AG04449 (cell line): ENCODE data around the gene MRM3.
"Not testable (repeated sequence)": the region's sequence is repeated elsewhere in the genome, so short reads cannot be mapped to it uniquely, and the experiment has no call there.

ENCODE experiments used
- CTCF ChIA-PET: fragments of 350-600 bp; formaldehyde crosslinking; extraction: SDS; loops from one replicate; lab custom pipeline; 2021; ENCODE audit warnings: antibody characterized with exemption; lab: Yijun Ruan, JAX
- POLR2A ChIA-PET: fragments of 400-600, 350-600 bp; formaldehyde crosslinking; extraction: SDS; loops from one replicate; lab custom pipeline; 2020; ENCODE audit warnings: antibody characterized with exemption, inconsistent platforms; lab: Yijun Ruan, JAX
- DNase-seq: peaks from one replicate; pipeline ENCODE4 v3.0.0-alpha.2; 2010; ENCODE audit warnings: low read depth, low spot score
- H3K4me3 ChIP-seq: 2 replicates; pipeline ENCODE4 v1.5.1; 2011; ENCODE audit warnings: low read depth, mild to moderate bottlenecking, control low read depth, low read length
- CTCF ChIP-seq: IDR thresholded peaks from one replicate; pipeline ENCODE4 v1.5.1; 2011; ENCODE audit warnings: mild to moderate bottlenecking, moderate library complexity, low read length, control low read depth, inconsistent platforms; ENCODE audit not compliant: insufficient read depth; ENCODE audit errors: missing control alignments

Gene MRM3

GRCh38 chr17:746783-747629 lies 35.1 kb upstream of the MRM3 start:
- TF ChIP-seq CTCF: no peak
- DNase-seq: no peak
- H3K4me3 ChIP-seq: no peak overlapping the region
- CTCF ChIA-PET: no interaction called here
- POLR2A ChIA-PET: no interaction called here

- H3K4me3 ChIP-seq, DNase-seq: not testable (repeated sequence)
- POLR2A ChIA-PET: interaction anchor here (0.6 kb wide), 1 partner anchor 179 kb away, joined by 3 read pairs; no protein-coding TSS in a partner anchor
- CTCF ChIA-PET: interaction anchor here (0.7 to 0.8 kb wide), 2 partner anchors 11 to 248 kb away, joined by 3 read pairs; partner anchors contain the start of gene TIMM22
Observed at GRCh38 chr17:748604-749003, 33.5 kb upstream of the MRM3 start.

GRCh38 chr17:749359-749758 lies 32.8 kb upstream of the MRM3 start:
- DNase-seq, H3K4me3 ChIP-seq: not testable (repeated sequence)
- POLR2A ChIA-PET: interaction anchor here (1.1 kb wide), 1 partner anchor 237 kb away, joined by 3 read pairs; no protein-coding TSS in a partner anchor
- CTCF ChIA-PET: interaction anchor here (6.7 kb wide), 1 partner anchor 232 kb away, joined by 53 read pairs; the partner anchor contains the start of gene NXN

GRCh38 chr17:750431-751037 lies 31.6 kb upstream of the MRM3 start:
- CTCF ChIA-PET: interaction anchor here (0.7 to 6.7 kb wide), 9 partner anchors 11 to 338 kb away, joined by 3 to 53 read pairs (median 5); partner anchors contain the start of gene NXN
- TF ChIP-seq CTCF: no peak
- POLR2A ChIA-PET: interaction anchor here (0.6 to 1.1 kb wide), 4 partner anchors 13 to 239 kb away, joined by 3 to 4 read pairs (median 3); no protein-coding TSS in a partner anchor
- peak overlapping the region; percentile 72 for H3K4me3 ChIP-seq
- DNase-seq: no peak

GRCh38 chr17:751269-752001 lies 30.7 kb upstream of the MRM3 start:
- CTCF ChIA-PET: interaction anchor here (0.7 to 6.7 kb wide), 7 partner anchors 10 to 339 kb away, joined by 3 to 53 read pairs (median 6); partner anchors contain the start of gene NXN
- DNase-seq: no peak
- no peak for TF ChIP-seq CTCF
- POLR2A ChIA-PET: no interaction called here
- H3K4me3 ChIP-seq: peak overlapping the region; percentile 72

- CTCF ChIA-PET: interaction anchor here (0.8 to 6.7 kb wide), 15 partner anchors 8 to 340 kb away, joined by 3 to 53 read pairs (median 9); partner anchors contain the start of genes GLOD4, MRM3, NXN and TIMM22
- TF ChIP-seq CTCF: peak; percentile 98
- DNase-seq: no peak
- peak within 1 kb of the TSS; percentile 72 for H3K4me3 ChIP-seq
- POLR2A ChIA-PET: no interaction called here
Observed at GRCh38 chr17:752002-752619, 30.0 kb upstream of the MRM3 start, which contains the start of gene GEMIN4. TSS of gene GEMIN4 (minus strand) at chr17:752264. CDS start at chr17:752142, 122 bp downstream.
